Ureter (tissue), 1 donor: ENCODE data around the gene KMT2A. TPM values are rescaled to one million over a fixed set of nuclear protein-coding genes. Genes with fewer than 3 reads are reported as not detected.
"Not testable (repeated sequence)": the region's sequence is repeated elsewhere in the genome, so short reads cannot be mapped to it uniquely, and the experiment has no call there.

Source experiments
- DNase-seq: peaks from one replicate; pipeline ENCODE4 v3.0.0-alpha.2; 2020; ENCODE audit warnings: low spot score
- total RNA-seq: library from RNA; stranded (reverse); gene quantifications from one replicate; pipeline ENCODE4 v1.2.4, GENCODE V29; 2023
- donor health status: DM: yes; HTN: yes; CAD: no.

Gene KMT2A
- 106 TPM for total RNA-seq

GRCh38 chr11:118435893-118436624 lies at the start of gene KMT2A:
Gene KMT2A (plus strand): TSS chr11:118436492. CDS start chr11:118436513, 21 bp downstream.
- peak; percentile 96 for DNase-seq

GRCh38 chr11:118396097-118396501 lies 40.2 kb upstream of the KMT2A start:
- DNase-seq = no peak

- DNase-seq = no peak
Observed at GRCh38 chr11:118397448-118397847, 38.8 kb upstream of the KMT2A start.

GRCh38 chr11:118398791-118399559 lies 37.3 kb upstream of the KMT2A start:
- DNase-seq = no peak

GRCh38 chr11:118401151-118401879 lies 35.0 kb upstream of the KMT2A start, which contains the start of gene ATP5MG:
Gene ATP5MG (plus strand): TSS chr11:118401606. CDS start chr11:118401666, 60 bp downstream.
- peak; percentile 88 for DNase-seq

GRCh38 chr11:118401880-118402590 lies 34.3 kb upstream of the KMT2A start:
- no peak for DNase-seq

GRCh38 chr11:118402594-118402993 lies 33.7 kb upstream of the KMT2A start:
- DNase-seq = not testable (repeated sequence)

- no peak for DNase-seq
Observed at GRCh38 chr11:118406599-118407166, 29.6 kb upstream of the KMT2A start.

GRCh38 chr11:118410055-118410745 lies 26.1 kb upstream of the KMT2A start:
- no peak for DNase-seq

GRCh38 chr11:118411530-118411929 lies 24.8 kb upstream of the KMT2A start:
- no peak for DNase-seq

- DNase-seq = no peak
Observed at GRCh38 chr11:118412921-118413320, 23.4 kb upstream of the KMT2A start.

GRCh38 chr11:118415062-118415738 lies 21.1 kb upstream of the KMT2A start:
- DNase-seq = no peak

- DNase-seq = peak; percentile 65
Observed at GRCh38 chr11:118415739-118416068, 20.6 kb upstream of the KMT2A start.

- not testable (repeated sequence) for DNase-seq
Observed at GRCh38 chr11:118416900-118417299, 19.4 kb upstream of the KMT2A start.

- no peak for DNase-seq
Observed at GRCh38 chr11:118417801-118418200, 18.5 kb upstream of the KMT2A start.

- DNase-seq = no peak
Observed at GRCh38 chr11:118418766-118419165, 17.5 kb upstream of the KMT2A start.

- no peak for DNase-seq
Observed at GRCh38 chr11:118427707-118428106, 8.6 kb upstream of the KMT2A start.

GRCh38 chr11:118430956-118431355 lies 5.3 kb upstream of the KMT2A start:
- DNase-seq = no peak

- no peak for DNase-seq
Observed at GRCh38 chr11:118434123-118434552, 2.2 kb upstream of the KMT2A start.
